Mucosa of stomach (tissue), 1 donor: ENCODE results near the gene ARMC6.

Experiments
- H3K27me3 ChIP-seq: one replicate; pipeline ENCODE4 v1.7.0; 2013; ENCODE audit warnings: mild to moderate bottlenecking, low read length; ENCODE audit not compliant: control insufficient read depth, insufficient read depth
- H3K36me3 ChIP-seq: one replicate; pipeline ENCODE4 v1.7.0; 2013; ENCODE audit warnings: low read length; ENCODE audit not compliant: control insufficient read depth, insufficient read depth
- H3K4me1 ChIP-seq: one replicate; pipeline ENCODE4 v1.7.0; 2013; ENCODE audit warnings: mild to moderate bottlenecking, low read length; ENCODE audit not compliant: control insufficient read depth, insufficient read depth
- H3K4me3 ChIP-seq: one replicate; pipeline ENCODE4 v1.7.0; 2013; ENCODE audit warnings: low read length
- H3K9ac ChIP-seq: one replicate; pipeline ENCODE4 v1.7.0; 2013; ENCODE audit warnings: mild to moderate bottlenecking, low read length, moderate library complexity
- H3K9me3 ChIP-seq: one replicate; pipeline ENCODE4 v1.7.0; 2013; ENCODE audit warnings: mild to moderate bottlenecking, low read length, moderate library complexity; ENCODE audit not compliant: control insufficient read depth
- donor health status: Pancreatic carcinoma.

ARMC6 gene

GRCh38 chr19:19068659-19069654 is 35.6 kb downstream of the ARMC6 start:
- no peak overlapping the region for H3K9ac ChIP-seq

GRCh38 chr19:19071897-19072296 is 38.5 kb downstream of the ARMC6 start:
- no peak overlapping the region for H3K9ac ChIP-seq
- no peaks in the 10 kb centered on the region for H3K4me1 ChIP-seq
- H3K27me3 ChIP-seq: no peaks in the 10 kb centered on the region
- H3K4me3 ChIP-seq: no peak overlapping the region
- H3K9me3 ChIP-seq: no peaks in the 10 kb centered on the region
- H3K36me3 ChIP-seq: no peaks in the 10 kb centered on the region

More at GRCh38 chr19:19068659-19069654, 35.6 kb downstream of the ARMC6 start:
- peaks cover 12% of the 10 kb centered on the region for H3K4me1 ChIP-seq
- H3K9me3 ChIP-seq: no peaks in the 10 kb centered on the region
- no peak overlapping the region for H3K4me3 ChIP-seq
- H3K27me3 ChIP-seq: no peaks in the 10 kb centered on the region
- no peaks in the 10 kb centered on the region for H3K36me3 ChIP-seq

GRCh38 chr19:19074196-19074882 is 40.9 kb downstream of the ARMC6 start:
- H3K4me3 ChIP-seq: no peak overlapping the region
- H3K27me3 ChIP-seq: no peaks in the 10 kb centered on the region
- no peaks in the 10 kb centered on the region for H3K9me3 ChIP-seq
- H3K9ac ChIP-seq: no peak overlapping the region
- H3K36me3 ChIP-seq: no peaks in the 10 kb centered on the region
- no peaks in the 10 kb centered on the region for H3K4me1 ChIP-seq

GRCh38 chr19:19075126-19075525 is 41.7 kb downstream of the ARMC6 start:
- no peaks in the 10 kb centered on the region for H3K36me3 ChIP-seq
- no peaks in the 10 kb centered on the region for H3K9me3 ChIP-seq
- no peak overlapping the region for H3K4me3 ChIP-seq

GRCh38 chr19:19076476-19076875 is 43.1 kb downstream of the ARMC6 start:
- H3K4me1 ChIP-seq: no peaks in the 10 kb centered on the region
- H3K9ac ChIP-seq: no peak overlapping the region
- H3K9me3 ChIP-seq: no peaks in the 10 kb centered on the region
- H3K4me3 ChIP-seq: no peak overlapping the region
- no peaks in the 10 kb centered on the region for H3K36me3 ChIP-seq
- H3K27me3 ChIP-seq: no peaks in the 10 kb centered on the region

More at GRCh38 chr19:19075126-19075525, 41.7 kb downstream of the ARMC6 start:
- Histone ChIP-seq H3K27me3 (no peaks in the 10 kb centered on the region), H3K9ac (no peak overlapping the region), H3K4me1 (no peaks in the 10 kb centered on the region)

GRCh38 chr19:19077103-19077502 is 43.7 kb downstream of the ARMC6 start:
- Histone ChIP-seq H3K27me3 (no peaks in the 10 kb centered on the region), H3K9me3 (no peaks in the 10 kb centered on the region), H3K36me3 (no peaks in the 10 kb centered on the region), H3K9ac (no peak overlapping the region), H3K4me3 (no peak overlapping the region), H3K4me1 (no peaks in the 10 kb centered on the region)

GRCh38 chr19:19078801-19079200 is 45.4 kb downstream of the ARMC6 start:
- H3K9ac ChIP-seq: no peak overlapping the region
- H3K9me3 ChIP-seq: no peaks in the 10 kb centered on the region
- H3K4me3 ChIP-seq: no peak overlapping the region
- no peaks in the 10 kb centered on the region for H3K36me3 ChIP-seq
- no peaks in the 10 kb centered on the region for H3K27me3 ChIP-seq
- H3K4me1 ChIP-seq: no peaks in the 10 kb centered on the region

GRCh38 chr19:19079571-19079970 is 46.2 kb downstream of the ARMC6 start:
- H3K9ac ChIP-seq: no peak overlapping the region
- H3K36me3 ChIP-seq: no peaks in the 10 kb centered on the region
- no peaks in the 10 kb centered on the region for H3K9me3 ChIP-seq
- H3K4me3 ChIP-seq: no peak overlapping the region
- no peaks in the 10 kb centered on the region for H3K27me3 ChIP-seq
- H3K4me1 ChIP-seq: no peaks in the 10 kb centered on the region

- H3K9me3 ChIP-seq: no peaks in the 10 kb centered on the region
- H3K4me3 ChIP-seq: no peak overlapping the region
- no peaks in the 10 kb centered on the region for H3K36me3 ChIP-seq
- no peak overlapping the region for H3K9ac ChIP-seq
- no peaks in the 10 kb centered on the region for H3K27me3 ChIP-seq
- no peaks in the 10 kb centered on the region for H3K4me1 ChIP-seq
These were observed 48.3 kb downstream of the ARMC6 start for GRCh38 chr19:19081642-19082151.

- Histone ChIP-seq H3K4me1 (no peaks in the 10 kb centered on the region), H3K27me3 (no peaks in the 10 kb centered on the region)
These were observed 50.2 kb downstream of the ARMC6 start for GRCh38 chr19:19083413-19084178.

GRCh38 chr19:19087676-19088075 is 54.3 kb downstream of the ARMC6 start:
- no peaks in the 10 kb centered on the region for H3K27me3 ChIP-seq
- no peak overlapping the region for H3K4me3 ChIP-seq
- H3K9me3 ChIP-seq: no peaks in the 10 kb centered on the region
- no peaks in the 10 kb centered on the region for H3K4me1 ChIP-seq
- H3K9ac ChIP-seq: no peak overlapping the region
- no peaks in the 10 kb centered on the region for H3K36me3 ChIP-seq

More at GRCh38 chr19:19083413-19084178, 50.2 kb downstream of the ARMC6 start:
- Histone ChIP-seq H3K36me3 (no peaks in the 10 kb centered on the region), H3K9me3 (no peaks in the 10 kb centered on the region), H3K4me3 (no peak overlapping the region), H3K9ac (no peak overlapping the region)
